GM19035 (cell line): Measurements from ENCODE around the gene TMEM237.
"Not testable (repeated sequence)": the region's sequence is repeated elsewhere in the genome, so short reads cannot be mapped to it uniquely, and the experiment has no call there.

Source experiments
- ATAC-seq: cut with Tn5 transposase; IDR thresholded peaks from one replicate; pipeline ENCODE4 v1.9.1; 2021; ENCODE audit not compliant: unreplicated experiment

The TMEM237 gene

GRCh38 chr2:201643216-201643890, at the start of gene TMEM237:
Gene TMEM237, minus strand, starts transcription at chr2:201643503. Its CDS starts 103 bp downstream, at chr2:201643400.
- peak; percentile 50 for ATAC-seq

GRCh38 chr2:201685156-201685555, 41.9 kb upstream of the TMEM237 start:
- no peak for ATAC-seq

GRCh38 chr2:201680743-201681142, 37.4 kb upstream of the TMEM237 start:
- no peak for ATAC-seq

GRCh38 chr2:201678401-201678800, 35.1 kb upstream of the TMEM237 start:
- no peak for ATAC-seq

GRCh38 chr2:201675454-201675853, 32.2 kb upstream of the TMEM237 start:
- ATAC-seq, result no peak

- ATAC-seq, result no peak
Observed at GRCh38 chr2:201674794-201675193, 31.5 kb upstream of the TMEM237 start.

- ATAC-seq, result no peak
Observed at GRCh38 chr2:201674298-201674697, 31.0 kb upstream of the TMEM237 start.

GRCh38 chr2:201673546-201673945, 30.2 kb upstream of the TMEM237 start:
- no peak for ATAC-seq

- ATAC-seq, result not testable (repeated sequence)
Observed at GRCh38 chr2:201671205-201671604, 27.9 kb upstream of the TMEM237 start.

GRCh38 chr2:201669865-201670264, 26.6 kb upstream of the TMEM237 start:
- ATAC-seq, result no peak

GRCh38 chr2:201668402-201668910, 25.2 kb upstream of the TMEM237 start:
- ATAC-seq, result no peak

- ATAC-seq, result no peak
Observed at GRCh38 chr2:201664334-201664733, 21.0 kb upstream of the TMEM237 start.

GRCh38 chr2:201661366-201661765, 18.1 kb upstream of the TMEM237 start:
- no peak for ATAC-seq

- no peak for ATAC-seq
Observed at GRCh38 chr2:201660293-201660895, 17.1 kb upstream of the TMEM237 start.

GRCh38 chr2:201656740-201657139, 13.4 kb upstream of the TMEM237 start:
- ATAC-seq, result no peak

GRCh38 chr2:201656102-201656501, 12.8 kb upstream of the TMEM237 start:
- no peak for ATAC-seq

- ATAC-seq, result no peak
Observed at GRCh38 chr2:201654616-201655384, 11.5 kb upstream of the TMEM237 start.

- ATAC-seq, result no peak
Observed at GRCh38 chr2:201653221-201653620, 9.9 kb upstream of the TMEM237 start.

- ATAC-seq, result no peak
Observed at GRCh38 chr2:201649442-201649841, 6.1 kb upstream of the TMEM237 start.

- no peak for ATAC-seq
Observed at GRCh38 chr2:201647431-201647830, 4.1 kb upstream of the TMEM237 start.

GRCh38 chr2:201644001-201644400, 698 bp upstream of the TMEM237 start:
- no peak for ATAC-seq
